ENCODE measurements around the gene TRIP13.
A peak's percentile ranks its signal among the peaks of the same experiment; 100 is the strongest.
"Not testable (repeated sequence)": the region's sequence is repeated elsewhere in the genome, so short reads cannot be mapped to it uniquely, and the experiment has no call there.

The TRIP13 gene

GRCh38 chr5:909994-910768, 17.5 kb downstream of the TRIP13 start:
- TF ChIP-seq CTCF (conservative IDR thresholded peaks at IDR 0.05) = no peak
- no peak overlapping the region for H3K27ac ChIP-seq

GRCh38 chr5:910769-911160, 18.1 kb downstream of the TRIP13 start:
- H3K27ac ChIP-seq = no peak overlapping the region
- TF ChIP-seq CTCF (conservative IDR thresholded peaks at IDR 0.05) = no peak

GRCh38 chr5:911601-912000, 18.9 kb downstream of the TRIP13 start:
- no peak for TF ChIP-seq CTCF (conservative IDR thresholded peaks at IDR 0.05)
- H3K27ac ChIP-seq = no peak overlapping the region

- TF ChIP-seq CTCF (conservative IDR thresholded peaks at IDR 0.05) = peak; percentile 16; the same call in 1 of the 2 replicates
Measured at GRCh38 chr5:912280-913091, 19.8 kb downstream of the TRIP13 start.

GRCh38 chr5:914174-914573, 21.5 kb downstream of the TRIP13 start:
- H3K27ac ChIP-seq = no peak overlapping the region
- TF ChIP-seq CTCF (conservative IDR thresholded peaks at IDR 0.05) = no peak

More at GRCh38 chr5:912280-913091, 19.8 kb downstream of the TRIP13 start:
- no peak overlapping the region for H3K27ac ChIP-seq

- H3K27ac ChIP-seq = no peak overlapping the region
- no peak for TF ChIP-seq CTCF (conservative IDR thresholded peaks at IDR 0.05)
Measured at GRCh38 chr5:914612-915011, 21.9 kb downstream of the TRIP13 start.

GRCh38 chr5:915346-915745, 22.7 kb downstream of the TRIP13 start:
- not testable (repeated sequence) for H3K27ac ChIP-seq

GRCh38 chr5:915946-916345, 23.3 kb downstream of the TRIP13 start:
- H3K27ac ChIP-seq = no peak overlapping the region
- no peak for TF ChIP-seq CTCF (conservative IDR thresholded peaks at IDR 0.05)
